ENCODE results near the gene ST3GAL2.

DNA sequence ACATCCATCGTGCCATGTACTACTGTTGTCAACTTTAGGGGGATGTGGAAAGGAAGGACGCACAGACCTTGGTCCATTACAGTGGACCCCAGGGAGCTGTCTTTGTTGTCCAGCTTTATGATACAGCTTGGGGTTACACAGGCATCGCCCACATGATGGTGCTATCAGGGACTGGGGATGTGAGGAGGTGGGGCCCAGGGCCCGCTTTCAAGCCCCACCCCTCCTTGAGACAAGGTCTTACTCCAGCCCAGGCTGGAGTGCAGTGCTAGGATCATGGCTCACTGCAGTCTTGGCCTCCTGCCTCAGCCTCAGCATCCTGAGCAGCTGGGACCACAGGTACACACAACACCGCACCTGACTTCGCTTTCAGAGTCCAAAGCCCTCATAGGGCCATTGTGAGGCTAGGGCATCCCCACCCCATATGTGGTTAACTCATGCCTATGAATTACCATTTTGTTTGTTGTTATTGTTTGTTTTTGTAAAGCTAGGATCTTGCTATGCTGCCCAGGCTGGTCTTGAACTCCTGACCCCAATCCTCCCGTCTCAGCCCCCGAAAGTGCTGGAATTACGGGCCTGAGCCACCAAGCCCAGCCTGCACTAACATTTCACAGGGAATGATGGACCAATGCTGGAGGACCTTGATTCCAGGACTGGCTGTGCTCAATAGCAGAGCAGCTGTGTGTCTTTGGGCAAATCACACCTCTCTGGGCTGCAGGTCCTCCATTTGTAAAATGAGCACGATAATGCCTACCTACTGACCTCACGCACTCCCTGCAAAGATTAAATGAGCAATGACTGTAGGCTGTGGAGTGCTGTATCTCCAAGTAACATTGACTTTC lies 17.2 kb downstream of the ST3GAL2 start:
- TF ChIP-seq, protein P1, sequence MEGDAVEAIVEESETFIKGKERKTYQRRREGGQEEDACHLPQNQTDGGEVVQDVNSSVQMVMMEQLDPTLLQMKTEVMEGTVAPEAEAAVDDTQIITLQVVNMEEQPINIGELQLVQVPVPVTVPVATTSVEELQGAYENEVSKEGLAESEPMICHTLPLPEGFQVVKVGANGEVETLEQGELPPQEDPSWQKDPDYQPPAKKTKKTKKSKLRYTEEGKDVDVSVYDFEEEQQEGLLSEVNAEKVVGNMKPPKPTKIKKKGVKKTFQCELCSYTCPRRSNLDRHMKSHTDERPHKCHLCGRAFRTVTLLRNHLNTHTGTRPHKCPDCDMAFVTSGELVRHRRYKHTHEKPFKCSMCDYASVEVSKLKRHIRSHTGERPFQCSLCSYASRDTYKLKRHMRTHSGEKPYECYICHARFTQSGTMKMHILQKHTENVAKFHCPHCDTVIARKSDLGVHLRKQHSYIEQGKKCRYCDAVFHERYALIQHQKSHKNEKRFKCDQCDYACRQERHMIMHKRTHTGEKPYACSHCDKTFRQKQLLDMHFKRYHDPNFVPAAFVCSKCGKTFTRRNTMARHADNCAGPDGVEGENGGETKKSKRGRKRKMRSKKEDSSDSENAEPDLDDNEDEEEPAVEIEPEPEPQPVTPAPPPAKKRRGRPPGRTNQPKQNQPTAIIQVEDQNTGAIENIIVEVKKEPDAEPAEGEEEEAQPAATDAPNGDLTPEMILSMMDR (IDR thresholded peaks at IDR 0.05; ENCODE audit: borderline replicate concordance, extremely low read depth, low read length, poor library complexity, severe bottlenecking) = no peak
- no peak for TF ChIP-seq EZH2 (IDR thresholded peaks at IDR 0.05; ENCODE audit: borderline replicate concordance, low read depth, low read length, severe bottlenecking)

All from DND-41 (cell line).